Endothelial cell of umbilical vein (primary cell): Measurements from ENCODE around the gene DDIT4. TPM values are rescaled to one million over a fixed set of nuclear protein-coding genes. Genes with fewer than 3 reads are reported as not detected.
"Not testable (repeated sequence)": the region's sequence is repeated elsewhere in the genome, so short reads cannot be mapped to it uniquely, and the experiment has no call there.

ENCODE experiments used
- BruUV-seq: library from RNA; stranded (reverse); fragments of 400-500 nt; replicated peaks from 2 replicates; lab custom pipeline; 2021; lab: Mats Ljungman, UMichigan
- CTCF ChIA-PET: fragments of 300-600, 350-600 bp; sonication (Branson Sonifier 250); formaldehyde crosslinking; loops from one replicate; lab custom pipeline; 2021; ENCODE audit warnings: antibody characterized with exemption, inconsistent platforms; lab: Charles Lee
- POLR2A ChIA-PET: fragments of 300-600, 350-600 bp; sonication (Branson Sonifier 250); formaldehyde crosslinking; loops from one replicate; lab custom pipeline; 2021; ENCODE audit warnings: antibody characterized with exemption, inconsistent platforms; lab: Charles Lee
- DNase-seq: peaks from one replicate; pipeline ENCODE4 v3.0.0-alpha.2; 2011; ENCODE audit warnings: low read depth, low spot score
- FAIRE-seq: peaks from 2 replicates; lab custom pipeline; 2011; peaks lifted over from hg19 to GRCh38; lab: Jason Lieb, UNC
- H2AFZ ChIP-seq: 2 replicates; pipeline ENCODE4 v1.6.0; 2012; ENCODE audit warnings: low read depth, low read length, control low read depth, inconsistent platforms
- H3K27ac ChIP-seq: 2 replicates; pipeline ENCODE4 v1.5.1; 2011; ENCODE audit warnings: low read depth, mild to moderate bottlenecking, control low read depth, low read length, moderate library complexity; ENCODE audit not compliant: insufficient read depth
- H3K27me3 ChIP-seq, 2 experiments: 2 replicates each; pipeline versions ENCODE4 v1.6.0 to v1.6.1; 2011; ENCODE audit warnings: low read length in 2 of 2, mixed read lengths in 1 of 2; ENCODE audit not compliant: control insufficient read depth in 2 of 2, insufficient read depth in 2 of 2
- H3K36me3 ChIP-seq, 2 experiments: 2 replicates in 1 of 2; 3 replicates in 1 of 2; pipeline ENCODE4 v1.5.1; 2011; ENCODE audit warnings: low read length in 2 of 2, mild to moderate bottlenecking in 1 of 2, moderate library complexity in 1 of 2; ENCODE audit not compliant: control insufficient read depth in 2 of 2, insufficient read depth in 2 of 2; ENCODE audit errors: extremely low read depth in 1 of 2
- H3K4me1 ChIP-seq: 3 replicates; pipeline ENCODE4 v1.5.1; 2011; ENCODE audit warnings: mild to moderate bottlenecking, low read length; ENCODE audit not compliant: control insufficient read depth, insufficient read depth; ENCODE audit errors: extremely low read depth
- H3K4me2 ChIP-seq: 2 replicates; pipeline ENCODE4 v1.6.1; 2011; ENCODE audit warnings: low read length, control low read depth, mixed read lengths; ENCODE audit not compliant: insufficient read depth
- H3K4me3 ChIP-seq, 3 experiments: fragments of 200-600 bp in 1 of 3; sonication (generic), shearing (Covaris generic) in 1 of 3; replicated peaks in 1 of 3; 2 replicates each; pipeline ENCODE4 v1.5.1; 2011 to 2016; ENCODE audit warnings: control low read depth in 3 of 3, low read length in 3 of 3, mild to moderate bottlenecking in 2 of 3, inconsistent platforms in 1 of 3, low read depth in 1 of 3, moderate library complexity in 1 of 3; ENCODE audit not compliant: insufficient read depth in 1 of 3
- H3K79me2 ChIP-seq: 2 replicates; pipeline ENCODE4 v1.6.0; 2012; ENCODE audit warnings: low read length, inconsistent platforms; ENCODE audit not compliant: control insufficient read depth, insufficient read depth
- H3K9ac ChIP-seq: replicated peaks from 2 replicates; pipeline ENCODE3; 2011; ENCODE audit warnings: low read length, control low read depth; ENCODE audit not compliant: insufficient read depth; ENCODE audit errors: extremely low read depth
- H3K9me1 ChIP-seq: replicated peaks from 3 replicates; pipeline ENCODE4 v1.6.0; 2011; ENCODE audit warnings: mild to moderate bottlenecking, low read length; ENCODE audit not compliant: control insufficient read depth, insufficient read depth; ENCODE audit errors: extremely low read depth
- H3K9me3 ChIP-seq: replicated peaks from 2 replicates; pipeline ENCODE4 v1.5.1; 2012; ENCODE audit warnings: low read length, inconsistent platforms; ENCODE audit not compliant: control insufficient read depth, insufficient read depth
- H4K20me1 ChIP-seq: replicated peaks from 2 replicates; pipeline ENCODE3; 2011; ENCODE audit warnings: mild to moderate bottlenecking, low read length; ENCODE audit not compliant: control insufficient read depth, insufficient read depth; ENCODE audit errors: extremely low read depth
- CTCF ChIP-seq, 2 donors: IDR thresholded peaks; 1 replicate in 1 of 2; 2 replicates in 1 of 2; pipeline ENCODE4 v1.5.1; 2011; ENCODE audit warnings: low read length in 2 of 2, mild to moderate bottlenecking in 2 of 2, moderate library complexity in 2 of 2, control low read depth in 1 of 2, inconsistent platforms in 1 of 2, low read depth in 1 of 2; ENCODE audit not compliant: insufficient read depth in 1 of 2; ENCODE audit errors: extremely low read depth in 1 of 2
- EZH2 ChIP-seq: IDR thresholded peaks from 2 replicates; pipeline ENCODE4 v1.6.1; 2012; ENCODE audit warnings: borderline replicate concordance, low read depth, mild to moderate bottlenecking, moderate library complexity, low read length, inconsistent platforms; ENCODE audit not compliant: severe bottlenecking
- FOS ChIP-seq: IDR thresholded peaks from 2 replicates; pipeline ENCODE4 v1.6.1; 2011; ENCODE audit warnings: mild to moderate bottlenecking, low read length, moderate library complexity, borderline replicate concordance; ENCODE audit not compliant: insufficient read depth
- GATA2 ChIP-seq: IDR thresholded peaks from 2 replicates; pipeline ENCODE4 v1.7.0; 2011; ENCODE audit warnings: low read depth, mild to moderate bottlenecking, moderate library complexity, mixed read lengths, low read length; ENCODE audit not compliant: insufficient read length, insufficient read depth
- JUN ChIP-seq: IDR thresholded peaks from 2 replicates; pipeline ENCODE4 v1.6.1; 2011; ENCODE audit warnings: borderline replicate concordance, low read depth; ENCODE audit not compliant: insufficient read length, insufficient read depth
- MYC ChIP-seq: IDR thresholded peaks from one replicate; pipeline ENCODE4 v1.6.1; 2011; ENCODE audit warnings: mild to moderate bottlenecking, low read depth, low read length
- POLR2A ChIP-seq: IDR thresholded peaks from 2 replicates; pipeline ENCODE4 v1.6.1; 2012; ENCODE audit warnings: low read depth, mild to moderate bottlenecking, control low read depth, low read length
- POLR2AphosphoS5 ChIP-seq: IDR thresholded peaks from 2 replicates; pipeline ENCODE4 v1.6.1; 2012; ENCODE audit warnings: low read depth, mild to moderate bottlenecking, control low read depth, low read length, moderate library complexity; ENCODE audit not compliant: insufficient read depth
- dilution Hi-C: fragments of 300-500 bp; cut with MboI; formaldehyde crosslinking; loops from one replicate; pipeline ENCODE4 v1.15.0; 2019; ENCODE audit warnings: low sequenced_read_pairs; ENCODE audit not compliant: extremely low pct_ligation_motif_present
- intact Hi-C: fragments of 100-400 bp; cut with micrococcal nuclease; formaldehyde crosslinking; loops from one replicate; pipeline ENCODE4 v1.10.0; 2022
- polyA plus RNA-seq, 4 experiments: library from polyadenylated mRNA; depleted of rRNA in 3 of 4; stranded (reverse) in 3 of 4; unstranded in 1 of 4; fragments of >200 nt; gene quantifications; 2 replicates each; pipeline versions ENCODE4 v1.2.1 to v1.2.3, GENCODE V29; 2011 to 2012; ENCODE audit warnings: missing spikeins in 1 of 4
- total RNA-seq: library from RNA; stranded (reverse); gene quantifications from 2 replicates; pipeline ENCODE4 v1.2.3, GENCODE V29; 2021
- TF ChIP-seq, protein P1 (sequence below): IDR thresholded peaks from 2 replicates; pipeline ENCODE4 v1.6.1; 2011; ENCODE audit not compliant: insufficient read depth, insufficient read length

The DDIT4 gene
- total and polyA plus RNA-seq, 2 donors (not counting 3 experiments of a cell fraction or from before 2014, with no cell fraction given): 60.4 to 65.3 TPM

DNA sequence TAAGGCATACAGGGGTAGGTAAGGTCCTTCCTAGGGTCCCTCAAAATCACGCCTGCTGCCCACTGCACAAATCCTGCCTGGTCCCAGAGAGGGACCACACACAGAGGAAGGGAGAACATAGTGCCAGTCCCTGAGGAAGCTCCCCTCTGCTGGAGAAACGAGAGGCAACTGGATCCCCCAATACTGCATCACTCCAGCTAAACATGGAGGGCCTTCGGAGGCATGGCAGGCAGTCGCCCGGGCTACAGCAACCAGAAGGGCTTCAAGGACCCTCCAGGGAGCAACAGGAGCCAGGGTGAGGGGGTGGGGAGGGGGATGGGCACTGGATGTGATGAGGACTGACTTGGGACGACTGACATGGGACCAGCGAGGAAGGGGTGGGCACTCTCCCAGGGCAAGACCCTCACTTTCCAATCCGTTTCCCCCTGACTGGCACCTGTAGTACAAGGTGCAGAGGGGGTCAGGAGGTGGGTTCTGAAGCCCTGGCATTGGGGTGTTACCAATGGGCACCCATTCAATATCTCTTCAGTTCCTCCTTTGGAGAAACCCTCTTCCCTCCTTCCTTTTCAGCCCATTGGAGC, 21.7 kb downstream of the DDIT4 start:
- DNase-seq (no peak), FAIRE-seq (no peak)
- Histone ChIP-seq H3K27me3 (no peaks in the 10 kb centered on the region), H3K9ac (no peak overlapping the region), H3K9me3 (no peaks in the 10 kb centered on the region), H3K27ac (no peak overlapping the region), H3K4me1 (peaks cover 15% of the 10 kb centered on the region), H3K9me1 (no peaks in the 10 kb centered on the region), H3K79me2 (no peaks in the 10 kb centered on the region), H3K4me2 (no peak overlapping the region), H2AFZ (no peak overlapping the region), H4K20me1 (no peaks in the 10 kb centered on the region), H3K4me3 (no peak overlapping the region), H3K36me3 (no peaks in the 10 kb centered on the region)
- TF ChIP-seq JUN (no peak), GATA2 (no peak), POLR2A (no peak), FOS (no peak), EZH2 (no peak), MYC (no peak), POLR2AphosphoS5 (no peak), CTCF (IDR thresholded peaks at IDR 0.05; ENCODE audit: extremely low read depth in 1 of 2, insufficient read depth in 1 of 2, low read depth in 1 of 2, low read length in 2 of 2) (no peak)
- TF ChIP-seq, protein P1, sequence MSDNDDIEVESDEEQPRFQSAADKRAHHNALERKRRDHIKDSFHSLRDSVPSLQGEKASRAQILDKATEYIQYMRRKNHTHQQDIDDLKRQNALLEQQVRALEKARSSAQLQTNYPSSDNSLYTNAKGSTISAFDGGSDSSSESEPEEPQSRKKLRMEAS: no peak
- POLR2A ChIA-PET: no interaction called here
- BruUV-seq: no TSS peak
- CTCF ChIA-PET: interaction anchor here (0.8 to 1.1 kb wide), 2 partner anchors 20 kb away, joined by 3 to 5 read pairs; no protein-coding TSS in a partner anchor
- dilution Hi-C loops: no loop called here
- intact Hi-C loops: no loop called here

DNA sequence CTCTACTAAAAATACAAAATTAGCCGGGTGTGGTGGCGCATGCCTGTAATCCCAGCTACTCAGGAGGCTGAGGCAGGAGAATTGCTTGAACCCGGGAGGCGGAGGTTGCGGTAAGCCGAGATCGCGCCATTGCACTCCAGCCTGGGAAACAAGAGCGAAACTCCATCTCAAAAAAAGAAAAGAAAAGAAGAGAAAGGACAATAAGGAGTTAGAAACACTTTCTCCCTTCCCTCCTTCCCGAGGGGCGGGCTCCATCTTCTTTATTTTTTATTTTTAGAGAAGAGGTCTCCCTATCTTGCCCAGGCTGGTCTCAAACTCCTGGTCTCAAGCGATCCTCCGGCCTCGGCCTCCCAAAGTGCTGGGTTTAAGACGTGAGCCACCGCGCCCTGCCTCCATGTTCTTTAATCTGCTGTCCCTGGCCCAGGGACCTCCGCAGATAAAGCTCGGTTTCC, 23.1 kb downstream of the DDIT4 start:
- H3K9me3 ChIP-seq, FAIRE-seq, H3K36me3 ChIP-seq, DNase-seq, H3K27me3 ChIP-seq, dilution Hi-C loops, H4K20me1 ChIP-seq, H2AFZ ChIP-seq, H3K9me1 ChIP-seq, H3K79me2 ChIP-seq: not testable (repeated sequence)
- intact Hi-C loops: loop anchor here (1.0 kb wide), 2 partner anchors 24 to 38 kb away; partner anchors contain the start of gene DDIT4
- Histone ChIP-seq H3K4me1 (peaks cover 15% of the 10 kb centered on the region), H3K27ac (peak overlapping the region; percentile 88), H3K9ac (peak overlapping the region; percentile 68), H3K4me2 (peak overlapping the region; percentile 13), H3K4me3 (peak overlapping the region in 1 of 3 experiments; percentile 14)
- ChIA-PET CTCF (interaction anchor here (0.8 to 1.7 kb wide), 9 partner anchors 10 to 248 kb away, joined by 3 to 15 read pairs (median 5); no protein-coding TSS in a partner anchor), POLR2A (interaction anchor here (0.7 to 2.1 kb wide), 11 partner anchors 12 to 49 kb away, joined by 3 to 22 read pairs (median 4); partner anchors contain the start of gene DDIT4)
- BruUV-seq: TSS peak; percentile 87
